ENCODE measurements around the gene RBM3. TPM values are rescaled to one million over a fixed set of nuclear protein-coding genes. Genes with fewer than 3 reads are reported as not detected.

The RBM3 gene
- total RNA-seq, 1 donor = 463 TPM

- no peak for TF ChIP-seq CTCF (IDR thresholded peaks at IDR 0.05; ENCODE audit: insufficient read depth, low read length)
- peak; percentile 16 for DNase-seq (ENCODE audit: low read depth)
These were observed 4.4 kb downstream of the RBM3 start for GRCh38 chrX:48578661-48579128.

GRCh38 chrX:48579259-48579658, 5.0 kb downstream of the RBM3 start:
- H3K4me3 ChIP-seq (ENCODE audit: low read depth, low read length) = no peak overlapping the region
- TF ChIP-seq CTCF (IDR thresholded peaks at IDR 0.05; ENCODE audit: insufficient read depth, low read length) = no peak
- no peak for DNase-seq (ENCODE audit: low read depth)

More at GRCh38 chrX:48578661-48579128, 4.4 kb downstream of the RBM3 start:
- H3K4me3 ChIP-seq (ENCODE audit: low read depth, low read length) = no peak overlapping the region

GRCh38 chrX:48580662-48581061, 6.4 kb downstream of the RBM3 start:
- H3K4me3 ChIP-seq (ENCODE audit: low read depth, low read length) = no peak overlapping the region
- TF ChIP-seq CTCF (IDR thresholded peaks at IDR 0.05; ENCODE audit: insufficient read depth, low read length) = no peak
- DNase-seq (ENCODE audit: low read depth) = no peak

GRCh38 chrX:48584698-48585097, 10.4 kb downstream of the RBM3 start:
- H3K4me3 ChIP-seq (ENCODE audit: low read depth, low read length) = no peak overlapping the region
- DNase-seq (ENCODE audit: low read depth) = no peak
- TF ChIP-seq CTCF (IDR thresholded peaks at IDR 0.05; ENCODE audit: insufficient read depth, low read length) = no peak

- no peak overlapping the region for H3K4me3 ChIP-seq (ENCODE audit: low read depth, low read length)
- DNase-seq (ENCODE audit: low read depth) = no peak
- no peak for TF ChIP-seq CTCF (IDR thresholded peaks at IDR 0.05; ENCODE audit: insufficient read depth, low read length)
These were observed 15.3 kb downstream of the RBM3 start for GRCh38 chrX:48589482-48590162.

GRCh38 chrX:48590203-48591103, 16.2 kb downstream of the RBM3 start:
- no peak for DNase-seq (ENCODE audit: low read depth)
- TF ChIP-seq CTCF (IDR thresholded peaks at IDR 0.05; ENCODE audit: insufficient read depth, low read length) = no peak
- no peak overlapping the region for H3K4me3 ChIP-seq (ENCODE audit: low read depth, low read length)
